Epithelial cell of esophagus (primary cell): ENCODE measurements around the gene YIF1A.

Experiments
- DNase-seq: peaks from one replicate; pipeline ENCODE4 v3.0.0; 2010; ENCODE audit warnings: low read depth
- H3K4me3 ChIP-seq: 2 replicates; pipeline ENCODE4 v1.5.1; 2011; ENCODE audit warnings: mild to moderate bottlenecking, low read length, control low read depth
- CTCF ChIP-seq: IDR thresholded peaks from 2 replicates; pipeline ENCODE4 v1.5.1; 2011; ENCODE audit warnings: low read depth, mild to moderate bottlenecking, low read length, control low read depth, inconsistent platforms; ENCODE audit not compliant: insufficient read depth; ENCODE audit errors: missing control alignments

The YIF1A gene

GRCh38 chr11:66333896-66334604 is 45.1 kb upstream of the YIF1A start:
- no peak for DNase-seq
- TF ChIP-seq CTCF: no peak
- peak overlapping the region; percentile 90 for H3K4me3 ChIP-seq

GRCh38 chr11:66333220-66333877 is 44.4 kb upstream of the YIF1A start:
- no peak for DNase-seq
- TF ChIP-seq CTCF: no peak
- no peak overlapping the region for H3K4me3 ChIP-seq

GRCh38 chr11:66332371-66333219 is 43.7 kb upstream of the YIF1A start:
- no peak for TF ChIP-seq CTCF
- DNase-seq: no peak
- H3K4me3 ChIP-seq: no peak overlapping the region

GRCh38 chr11:66331542-66332370 is 42.8 kb upstream of the YIF1A start:
- TF ChIP-seq CTCF: no peak
- no peak overlapping the region for H3K4me3 ChIP-seq
- DNase-seq: no peak

GRCh38 chr11:66330931-66331330 is 42.0 kb upstream of the YIF1A start:
- TF ChIP-seq CTCF: no peak
- DNase-seq: no peak
- H3K4me3 ChIP-seq: no peak overlapping the region

- no peak for DNase-seq
- H3K4me3 ChIP-seq: no peak overlapping the region
- TF ChIP-seq CTCF: no peak
Observed at GRCh38 chr11:66329165-66329673, 40.3 kb upstream of the YIF1A start.
